ENCODE results near the gene SUGCT. TPM values are rescaled to one million over a fixed set of nuclear protein-coding genes. Genes with fewer than 3 reads are reported as not detected.

SUGCT gene
- total and polyA plus RNA-seq, 2 of the 13 experiments (the other 11 are each of a cell fraction or from before 2014, with no cell fraction given): 10.1 to 22.2 TPM

DNA sequence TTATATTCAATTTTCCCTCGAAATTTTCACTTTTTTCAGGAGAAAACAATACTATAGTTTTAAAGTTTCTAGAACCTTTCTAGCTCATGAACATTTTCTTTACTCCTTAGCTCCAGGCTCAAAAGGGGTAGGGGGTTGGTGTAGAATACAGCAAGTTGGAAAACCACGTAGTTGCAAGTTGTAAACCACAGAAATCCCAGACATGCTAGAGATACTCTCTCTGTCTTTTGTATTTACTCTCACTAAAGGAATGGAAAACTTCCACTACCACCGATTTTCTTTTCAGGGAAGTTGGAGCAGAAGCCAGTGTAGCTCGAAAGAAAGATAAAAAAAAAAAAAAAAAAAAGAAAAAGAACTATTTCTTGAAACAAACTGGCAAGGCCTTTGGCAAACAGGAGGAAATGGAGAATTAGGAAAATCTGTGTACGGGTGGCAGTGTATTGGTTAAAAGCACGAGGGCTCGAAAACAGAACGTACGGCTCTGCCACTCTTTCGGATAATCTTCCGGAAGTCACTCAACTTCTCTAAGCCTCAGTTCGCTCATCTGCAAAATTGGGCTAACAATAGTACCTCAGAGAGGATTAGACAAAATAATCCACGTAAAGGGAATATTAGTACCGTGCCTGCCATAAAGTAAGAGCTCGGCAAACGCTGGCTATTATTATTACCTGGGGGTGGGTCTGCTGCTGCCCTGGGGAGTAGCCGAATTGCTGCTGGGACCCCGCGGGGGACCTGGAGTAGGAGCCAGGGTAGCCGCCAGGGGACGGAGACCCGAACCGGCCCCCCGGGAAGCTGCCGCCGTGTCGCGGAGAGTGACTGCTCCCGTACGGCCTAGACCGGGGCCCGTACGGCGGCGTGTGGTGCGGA, 1.0 kb upstream of the SUGCT start (continued):
- TF ChIP-seq SIN3A (IDR thresholded peaks at IDR 0.05; ENCODE audit: borderline replicate concordance, low read depth, low read length): 0 out of 2 replicates have a peak, but pooled peaks have one; percentile 32
- no peak for TF ChIP-seq MTA1 (CRISPR knock-in tag; IDR thresholded peaks at IDR 0.05; ENCODE audit: borderline replicate concordance)
- TF ChIP-seq, protein P1, sequence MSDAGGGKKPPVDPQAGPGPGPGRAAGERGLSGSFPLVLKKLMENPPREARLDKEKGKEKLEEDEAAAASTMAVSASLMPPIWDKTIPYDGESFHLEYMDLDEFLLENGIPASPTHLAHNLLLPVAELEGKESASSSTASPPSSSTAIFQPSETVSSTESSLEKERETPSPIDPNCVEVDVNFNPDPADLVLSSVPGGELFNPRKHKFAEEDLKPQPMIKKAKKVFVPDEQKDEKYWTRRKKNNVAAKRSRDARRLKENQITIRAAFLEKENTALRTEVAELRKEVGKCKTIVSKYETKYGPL (CRISPR knock-in tag; IDR thresholded peaks at IDR 0.05): no peak
- peak; percentile 67 for TF ChIP-seq ZNF652 (CRISPR knock-in tag; IDR thresholded peaks at IDR 0.05; ENCODE audit: borderline replicate concordance, low read depth)
- no peak for TF ChIP-seq CREB1 (IDR thresholded peaks at IDR 0.05)
- TF ChIP-seq CREB1 (CRISPR knock-in tag; IDR thresholded peaks at IDR 0.05): no peak
- peak; percentile 50 for TF ChIP-seq U2AF1 (optimal IDR thresholded peaks at IDR 0.05; ENCODE audit: low read depth, low read length)
- no peak for TF ChIP-seq GABPA (IDR thresholded peaks at IDR 0.05; ENCODE audit: low read depth, low read length)
- no peak for TF ChIP-seq GABPA (CRISPR knock-in tag; IDR thresholded peaks at IDR 0.05; ENCODE audit: low read depth)
- no peak for TF ChIP-seq EP300 (IDR thresholded peaks at IDR 0.05; ENCODE audit: low read depth in 2 of 2, low read length in 2 of 2)
- TF ChIP-seq EP300 (CRISPR knock-in tag; IDR thresholded peaks at IDR 0.05; ENCODE audit: borderline replicate concordance): no peak
- no peak for TF ChIP-seq SYNCRIP (IDR thresholded peaks at IDR 0.05; ENCODE audit: insufficient read depth, low read depth, low read length)
- TF ChIP-seq AGO2 (optimal IDR thresholded peaks at IDR 0.05; ENCODE audit: low read depth, low read length): peak; percentile 86
- no peak for TF ChIP-seq ZNF883 (CRISPR knock-in tag; IDR thresholded peaks at IDR 0.05; ENCODE audit: not compliant biosample characterization)
- TF ChIP-seq NR3C1 (CRISPR knock-in tag; IDR thresholded peaks at IDR 0.05): no peak
- TF ChIP-seq, protein P2, sequence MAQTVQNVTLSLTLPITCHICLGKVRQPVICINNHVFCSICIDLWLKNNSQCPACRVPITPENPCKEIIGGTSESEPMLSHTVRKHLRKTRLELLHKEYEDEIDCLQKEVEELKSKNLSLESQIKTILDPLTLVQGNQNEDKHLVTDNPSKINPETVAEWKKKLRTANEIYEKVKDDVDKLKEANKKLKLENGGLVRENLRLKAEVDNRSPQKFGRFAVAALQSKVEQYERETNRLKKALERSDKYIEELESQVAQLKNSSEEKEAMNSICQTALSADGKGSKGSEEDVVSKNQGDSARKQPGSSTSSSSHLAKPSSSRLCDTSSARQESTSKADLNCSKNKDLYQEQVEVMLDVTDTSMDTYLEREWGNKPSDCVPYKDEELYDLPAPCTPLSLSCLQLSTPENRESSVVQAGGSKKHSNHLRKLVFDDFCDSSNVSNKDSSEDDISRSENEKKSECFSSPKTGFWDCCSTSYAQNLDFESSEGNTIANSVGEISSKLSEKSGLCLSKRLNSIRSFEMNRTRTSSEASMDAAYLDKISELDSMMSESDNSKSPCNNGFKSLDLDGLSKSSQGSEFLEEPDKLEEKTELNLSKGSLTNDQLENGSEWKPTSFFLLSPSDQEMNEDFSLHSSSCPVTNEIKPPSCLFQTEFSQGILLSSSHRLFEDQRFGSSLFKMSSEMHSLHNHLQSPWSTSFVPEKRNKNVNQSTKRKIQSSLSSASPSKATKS (CRISPR knock-in tag; IDR thresholded peaks at IDR 0.05): no peak
- TF ChIP-seq ZNF546 (CRISPR knock-in tag; conservative IDR thresholded peaks at IDR 0.05): no peak
- TF ChIP-seq TAF1 (CRISPR knock-in tag; IDR thresholded peaks at IDR 0.05): no peak
- peak; percentile 41; the same call in 1 of the 2 replicates for TF ChIP-seq ZNF629 (CRISPR knock-in tag; conservative IDR thresholded peaks at IDR 0.05)
- TF ChIP-seq, protein P3, sequence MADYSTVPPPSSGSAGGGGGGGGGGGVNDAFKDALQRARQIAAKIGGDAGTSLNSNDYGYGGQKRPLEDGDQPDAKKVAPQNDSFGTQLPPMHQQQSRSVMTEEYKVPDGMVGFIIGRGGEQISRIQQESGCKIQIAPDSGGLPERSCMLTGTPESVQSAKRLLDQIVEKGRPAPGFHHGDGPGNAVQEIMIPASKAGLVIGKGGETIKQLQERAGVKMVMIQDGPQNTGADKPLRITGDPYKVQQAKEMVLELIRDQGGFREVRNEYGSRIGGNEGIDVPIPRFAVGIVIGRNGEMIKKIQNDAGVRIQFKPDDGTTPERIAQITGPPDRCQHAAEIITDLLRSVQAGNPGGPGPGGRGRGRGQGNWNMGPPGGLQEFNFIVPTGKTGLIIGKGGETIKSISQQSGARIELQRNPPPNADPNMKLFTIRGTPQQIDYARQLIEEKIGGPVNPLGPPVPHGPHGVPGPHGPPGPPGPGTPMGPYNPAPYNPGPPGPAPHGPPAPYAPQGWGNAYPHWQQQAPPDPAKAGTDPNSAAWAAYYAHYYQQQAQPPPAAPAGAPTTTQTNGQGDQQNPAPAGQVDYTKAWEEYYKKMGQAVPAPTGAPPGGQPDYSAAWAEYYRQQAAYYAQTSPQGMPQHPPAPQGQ (CRISPR knock-in tag; IDR thresholded peaks at IDR 0.05; ENCODE audit: borderline replicate concordance): no peak
- TF ChIP-seq ZNF768 (CRISPR knock-in tag; IDR thresholded peaks at IDR 0.05): peak; percentile 45; the same call in 1 of the 2 replicates
- TF ChIP-seq, protein P4, sequence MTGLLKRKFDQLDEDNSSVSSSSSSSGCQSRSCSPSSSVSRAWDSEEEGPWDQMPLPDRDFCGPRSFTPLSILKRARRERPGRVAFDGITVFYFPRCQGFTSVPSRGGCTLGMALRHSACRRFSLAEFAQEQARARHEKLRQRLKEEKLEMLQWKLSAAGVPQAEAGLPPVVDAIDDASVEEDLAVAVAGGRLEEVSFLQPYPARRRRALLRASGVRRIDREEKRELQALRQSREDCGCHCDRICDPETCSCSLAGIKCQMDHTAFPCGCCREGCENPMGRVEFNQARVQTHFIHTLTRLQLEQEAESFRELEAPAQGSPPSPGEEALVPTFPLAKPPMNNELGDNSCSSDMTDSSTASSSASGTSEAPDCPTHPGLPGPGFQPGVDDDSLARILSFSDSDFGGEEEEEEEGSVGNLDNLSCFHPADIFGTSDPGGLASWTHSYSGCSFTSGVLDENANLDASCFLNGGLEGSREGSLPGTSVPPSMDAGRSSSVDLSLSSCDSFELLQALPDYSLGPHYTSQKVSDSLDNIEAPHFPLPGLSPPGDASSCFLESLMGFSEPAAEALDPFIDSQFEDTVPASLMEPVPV (CRISPR knock-in tag; IDR thresholded peaks at IDR 0.05): peak; percentile 52; the same call in 1 of the 2 replicates
- TF ChIP-seq RFXANK (CRISPR knock-in tag; IDR thresholded peaks at IDR 0.05): no peak
- no peak for TF ChIP-seq KDM2A (CRISPR knock-in tag; IDR thresholded peaks at IDR 0.05; ENCODE audit: borderline replicate concordance, low read depth)
